KMS-11 (cell line): ENCODE results near the gene SLC9B1.

Source experiments
- H2AFZ ChIP-seq: fragments of 200-600 bp; sonication (generic); 2 replicates; pipeline ENCODE4 v1.6.1; 2016; ENCODE audit warnings: antibody characterized with exemption, mixed run types, low read depth
- H3K27ac ChIP-seq: fragments of 200-600 bp; sonication (generic); 2 replicates; pipeline ENCODE4 v1.6.1; 2016; ENCODE audit warnings: mild to moderate bottlenecking, mixed run types
- H3K27me3 ChIP-seq: fragments of 200-600 bp; sonication (generic); 2 replicates; pipeline ENCODE4 v1.6.1; 2017; ENCODE audit warnings: mild to moderate bottlenecking, low read depth, mixed run types, moderate library complexity; ENCODE audit not compliant: insufficient read depth
- H3K36me3 ChIP-seq: fragments of 200-600 bp; sonication (generic); 2 replicates; pipeline ENCODE4 v1.6.1; 2017; ENCODE audit warnings: mild to moderate bottlenecking, mixed run types; ENCODE audit not compliant: insufficient read depth
- H3K4me1 ChIP-seq: fragments of 200-600 bp; sonication (generic); 2 replicates; pipeline ENCODE4 v1.6.1; 2016; ENCODE audit warnings: mild to moderate bottlenecking, low read depth, mixed run types; ENCODE audit not compliant: poor library complexity, severe bottlenecking
- H3K4me2 ChIP-seq: fragments of 200-600 bp; sonication (generic); 2 replicates; pipeline ENCODE4 v1.7.0; 2016; ENCODE audit warnings: mild to moderate bottlenecking, mixed run types
- H3K4me3 ChIP-seq: fragments of 200-600 bp; sonication (generic); IDR thresholded peaks from 2 replicates; pipeline ENCODE4 v1.6.1; 2017; ENCODE audit warnings: low read depth, low read length, mixed read lengths; ENCODE audit not compliant: insufficient read depth
- H3K79me2 ChIP-seq: fragments of 200-600 bp; sonication (generic); 2 replicates; pipeline ENCODE4 v1.6.1; 2016; ENCODE audit warnings: low read depth, mixed run types; ENCODE audit not compliant: insufficient read depth
- H3K9ac ChIP-seq: fragments of 200-600 bp; sonication (generic); 2 replicates; pipeline ENCODE4 v1.6.1; 2016; ENCODE audit warnings: mild to moderate bottlenecking, mixed run types
- H4K20me1 ChIP-seq: fragments of 200-600 bp; sonication (generic); 2 replicates; pipeline ENCODE4 v1.6.1; 2016; ENCODE audit warnings: mild to moderate bottlenecking, mixed run types; ENCODE audit not compliant: insufficient read depth
- CTCF ChIP-seq: fragments of 200-600 bp; sonication (generic); conservative IDR thresholded peaks from 2 replicates; pipeline ENCODE4 v1.6.1; 2017; ENCODE audit warnings: low read depth, mild to moderate bottlenecking, antibody characterized with exemption, low read length, moderate library complexity, mixed read lengths

SLC9B1 gene

GRCh38 chr4:102860611-102861324 is 158.7 kb downstream of the SLC9B1 start:
- peaks cover 29% of the 10 kb centered on the region for H3K79me2 ChIP-seq
- no peaks in the 10 kb centered on the region for H4K20me1 ChIP-seq
- peaks cover 27% of the 10 kb centered on the region for H3K4me1 ChIP-seq
- TF ChIP-seq CTCF: no peak
- no peaks in the 10 kb centered on the region for H3K36me3 ChIP-seq
- H3K27me3 ChIP-seq: no peaks in the 10 kb centered on the region
- H3K4me3 ChIP-seq: no peak overlapping the region
- no peak overlapping the region for H3K4me2 ChIP-seq
- H2AFZ ChIP-seq: no peak overlapping the region
- no peak overlapping the region for H3K27ac ChIP-seq
- no peak overlapping the region for H3K9ac ChIP-seq

GRCh38 chr4:102858828-102859464 is 160.6 kb downstream of the SLC9B1 start:
- no peaks in the 10 kb centered on the region for H3K27me3 ChIP-seq
- H4K20me1 ChIP-seq: no peaks in the 10 kb centered on the region
- no peak overlapping the region for H3K4me2 ChIP-seq
- H3K4me3 ChIP-seq: no peak overlapping the region
- H2AFZ ChIP-seq: no peak overlapping the region
- H3K4me1 ChIP-seq: peaks cover 9% of the 10 kb centered on the region
- no peak for TF ChIP-seq CTCF
- peaks cover 10% of the 10 kb centered on the region; the same call in 1 of the 2 replicates for H3K79me2 ChIP-seq
- no peak overlapping the region for H3K27ac ChIP-seq
- H3K9ac ChIP-seq: no peak overlapping the region
- H3K36me3 ChIP-seq: no peaks in the 10 kb centered on the region
